HG03432 (cell line): ENCODE measurements around the gene MSN.
"Not testable (repeated sequence)": the region's sequence is repeated elsewhere in the genome, so short reads cannot be mapped to it uniquely, and the experiment has no call there.

ENCODE experiments used
- ATAC-seq: cut with Tn5 transposase; IDR thresholded peaks from one replicate; pipeline ENCODE4 v1.9.1; 2021; ENCODE audit warnings: mild to moderate bottlenecking, moderate library complexity; ENCODE audit not compliant: unreplicated experiment

MSN gene

GRCh38 chrX:65712005-65712806, 44.8 kb downstream of the MSN start:
- ATAC-seq = no peak

- no peak for ATAC-seq
These were observed 51.1 kb downstream of the MSN start for GRCh38 chrX:65718538-65718937.

- ATAC-seq = no peak
These were observed 53.0 kb downstream of the MSN start for GRCh38 chrX:65720381-65720964.

- peak; percentile 88 for ATAC-seq
These were observed 56.3 kb downstream of the MSN start for GRCh38 chrX:65723706-65724105.

GRCh38 chrX:65726715-65727114, 59.3 kb downstream of the MSN start:
- no peak for ATAC-seq

- no peak for ATAC-seq
These were observed 64.3 kb downstream of the MSN start for GRCh38 chrX:65731684-65732289.

GRCh38 chrX:65740909-65741308, 73.5 kb downstream of the MSN start:
- ATAC-seq = no peak

- ATAC-seq = no peak
These were observed 74.4 kb downstream of the MSN start for GRCh38 chrX:65741823-65742222.

GRCh38 chrX:65744965-65745364, 77.5 kb downstream of the MSN start:
- ATAC-seq = peak; percentile 39

GRCh38 chrX:65745427-65745826, 78.0 kb downstream of the MSN start:
- ATAC-seq = peak; percentile 52

- ATAC-seq = no peak
These were observed 78.5 kb downstream of the MSN start for GRCh38 chrX:65745992-65746391.

GRCh38 chrX:65750674-65751469, 83.4 kb downstream of the MSN start:
- ATAC-seq = peak; percentile 95

GRCh38 chrX:65751519-65751918, 84.1 kb downstream of the MSN start:
- ATAC-seq = no peak

GRCh38 chrX:65752294-65752693, 84.8 kb downstream of the MSN start:
- ATAC-seq = no peak

GRCh38 chrX:65755786-65756185, 88.3 kb downstream of the MSN start:
- ATAC-seq = no peak

- ATAC-seq = no peak
These were observed 90.5 kb downstream of the MSN start for GRCh38 chrX:65757943-65758342.

GRCh38 chrX:65758505-65758904, 91.1 kb downstream of the MSN start:
- ATAC-seq = no peak

GRCh38 chrX:65759525-65759924, 92.1 kb downstream of the MSN start:
- not testable (repeated sequence) for ATAC-seq

GRCh38 chrX:65769564-65770292, 102.3 kb downstream of the MSN start:
- no peak for ATAC-seq

GRCh38 chrX:65772842-65773241, 105.4 kb downstream of the MSN start:
- no peak for ATAC-seq

- no peak for ATAC-seq
These were observed 114.4 kb downstream of the MSN start for GRCh38 chrX:65781845-65782244.
